DMS53 treated with DMSO at 0.1 percent for 48 hours (cell line): ENCODE results near the gene PCDHA11.
"Not testable (repeated sequence)": the region's sequence is repeated elsewhere in the genome, so short reads cannot be mapped to it uniquely, and the experiment has no call there.

ENCODE experiments used
- DNase-seq: peaks from one replicate; lab custom pipeline; 2025; ENCODE audit not compliant: unreplicated experiment; lab: John Stamatoyannopoulos, UW

Gene PCDHA11, protein sequence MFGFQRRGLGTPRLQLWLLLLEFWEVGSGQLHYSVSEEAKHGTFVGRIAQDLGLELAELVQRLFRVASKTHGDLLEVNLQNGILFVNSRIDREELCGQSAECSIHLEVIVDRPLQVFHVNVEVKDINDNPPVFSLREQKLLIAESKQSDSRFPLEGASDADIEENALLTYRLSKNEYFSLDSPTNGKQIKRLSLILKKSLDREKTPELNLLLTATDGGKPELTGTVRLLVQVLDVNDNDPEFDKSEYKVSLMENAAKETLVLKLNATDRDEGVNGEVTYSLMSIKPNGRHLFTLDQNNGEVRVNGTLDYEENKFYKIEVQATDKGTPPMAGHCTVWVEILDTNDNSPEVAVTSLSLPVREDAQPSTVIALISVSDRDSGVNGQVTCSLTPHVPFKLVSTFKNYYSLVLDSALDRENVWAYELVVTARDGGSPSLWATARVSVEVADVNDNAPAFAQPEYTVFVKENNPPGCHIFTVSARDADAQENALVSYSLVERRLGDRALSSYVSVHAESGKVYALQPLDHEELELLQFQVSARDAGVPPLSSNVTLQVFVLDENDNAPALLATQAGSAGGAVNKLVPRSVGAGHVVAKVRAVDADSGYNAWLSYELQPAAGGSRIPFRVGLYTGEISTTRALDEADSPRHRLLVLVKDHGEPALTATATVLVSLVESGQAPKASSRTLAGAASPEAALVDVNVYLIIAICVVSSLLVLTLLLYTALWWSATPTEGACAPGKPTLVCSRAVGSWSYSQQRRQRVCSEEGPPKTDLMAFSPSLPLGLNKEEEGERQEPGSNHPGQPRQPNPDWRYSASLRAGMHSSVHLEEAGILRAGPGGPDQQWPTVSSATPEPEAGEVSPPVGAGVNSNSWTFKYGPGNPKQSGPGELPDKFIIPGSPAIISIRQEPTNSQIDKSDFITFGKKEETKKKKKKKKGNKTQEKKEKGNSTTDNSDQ

GRCh38 chr5:140868721-140869554 is at the start of gene PCDHA11:
TSS of gene PCDHA11 (plus strand) at chr5:140868957. CDS start at chr5:140869104, 147 bp downstream.
- DNase-seq: peak; percentile 55

DNA sequence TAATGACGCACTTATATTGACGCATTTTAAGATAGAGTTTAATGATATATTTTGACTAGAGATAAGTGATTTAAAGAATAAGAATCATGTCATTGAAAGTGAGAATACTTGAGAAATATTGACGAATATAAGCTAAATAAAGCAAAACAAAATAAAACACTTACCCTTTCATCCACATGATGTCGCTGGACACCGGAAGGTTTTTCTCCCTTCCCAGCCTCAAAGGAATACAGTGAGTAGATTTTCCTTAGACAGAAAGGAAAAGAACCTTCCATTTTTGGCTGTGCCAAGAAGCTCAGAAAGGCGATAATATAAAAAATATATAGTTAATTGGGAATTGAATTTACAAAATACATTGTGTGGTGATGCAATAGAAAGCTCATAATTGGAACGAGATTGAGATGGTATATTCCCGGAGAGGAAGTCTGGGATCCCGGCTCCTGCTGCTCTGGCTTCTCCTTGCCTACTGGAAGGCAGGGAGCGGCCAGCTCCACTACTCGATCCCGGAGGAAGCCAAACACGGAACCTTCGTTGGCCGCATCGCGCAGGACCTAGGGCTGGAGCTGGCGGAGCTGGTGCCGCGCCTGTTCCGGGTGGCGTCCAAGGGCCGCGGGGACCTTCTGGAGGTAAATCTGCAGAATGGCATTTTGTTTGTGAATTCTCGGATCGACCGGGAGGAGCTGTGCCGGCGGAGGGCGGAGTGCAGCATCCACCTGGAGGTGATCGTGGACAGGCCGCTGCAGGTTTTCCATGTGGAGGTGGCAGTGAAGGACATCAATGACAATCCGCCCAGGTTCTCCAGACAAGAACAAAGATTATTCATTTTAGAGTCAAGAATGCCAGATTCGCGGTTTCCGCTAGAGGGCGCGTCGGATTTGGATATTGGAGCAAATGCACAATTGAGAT is 47.1 kb upstream of the PCDHA11 start, which contains the start of gene PCDHA5:
Gene PCDHA5 (plus strand): TSS at position 239 of the 906 bp plus-strand sequence.
- DNase-seq: peak; percentile 42

GRCh38 chr5:140822281-140822629 is 46.5 kb upstream of the PCDHA11 start:
- DNase-seq: no peak

DNA sequence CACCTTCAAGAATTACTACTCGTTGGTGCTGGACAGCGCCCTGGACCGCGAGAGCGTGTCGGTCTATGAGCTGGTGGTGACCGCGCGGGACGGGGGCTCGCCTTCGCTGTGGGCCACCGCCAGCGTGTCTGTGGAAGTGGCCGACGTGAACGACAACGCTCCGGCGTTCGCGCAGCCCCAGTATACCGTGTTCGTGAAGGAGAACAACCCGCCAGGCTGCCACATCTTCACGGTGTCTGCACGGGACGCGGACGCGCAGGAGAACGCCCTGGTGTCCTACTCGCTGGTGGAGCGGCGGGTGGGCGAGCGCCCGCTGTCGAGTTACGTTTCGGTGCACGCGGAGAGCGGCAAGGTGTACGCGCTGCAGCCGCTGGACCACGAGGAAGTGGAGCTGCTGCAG is 45.8 kb upstream of the PCDHA11 start:
- DNase-seq: not testable (repeated sequence)

DNA sequence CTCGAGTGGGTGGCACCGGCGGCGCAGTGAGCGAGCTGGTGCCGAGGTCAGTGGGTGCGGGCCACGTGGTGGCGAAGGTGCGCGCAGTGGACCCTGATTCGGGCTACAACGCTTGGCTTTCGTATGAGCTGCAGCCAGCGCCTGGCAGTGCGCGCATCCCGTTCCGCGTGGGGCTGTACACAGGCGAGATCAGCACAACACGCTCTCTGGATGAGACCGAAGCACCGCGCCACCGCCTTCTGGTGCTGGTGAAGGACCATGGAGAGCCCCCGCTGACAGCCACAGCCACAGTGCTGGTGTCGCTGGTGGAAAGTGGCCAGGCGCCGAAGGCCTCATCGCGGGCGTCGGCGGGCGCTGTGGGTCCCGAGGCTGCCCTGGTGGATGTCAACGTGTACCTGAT is 45.3 kb upstream of the PCDHA11 start:
- no peak for DNase-seq

GRCh38 chr5:140827704-140828361 is 40.9 kb upstream of the PCDHA11 start, which contains the start of gene PCDHA6:
TSS of gene PCDHA6 (plus strand) at chr5:140827960. CDS start at chr5:140828092, 132 bp downstream.
- DNase-seq: peak; percentile 38

- DNase-seq: no peak
These were observed 40.4 kb upstream of the PCDHA11 start for GRCh38 chr5:140828362-140828737.

DNA sequence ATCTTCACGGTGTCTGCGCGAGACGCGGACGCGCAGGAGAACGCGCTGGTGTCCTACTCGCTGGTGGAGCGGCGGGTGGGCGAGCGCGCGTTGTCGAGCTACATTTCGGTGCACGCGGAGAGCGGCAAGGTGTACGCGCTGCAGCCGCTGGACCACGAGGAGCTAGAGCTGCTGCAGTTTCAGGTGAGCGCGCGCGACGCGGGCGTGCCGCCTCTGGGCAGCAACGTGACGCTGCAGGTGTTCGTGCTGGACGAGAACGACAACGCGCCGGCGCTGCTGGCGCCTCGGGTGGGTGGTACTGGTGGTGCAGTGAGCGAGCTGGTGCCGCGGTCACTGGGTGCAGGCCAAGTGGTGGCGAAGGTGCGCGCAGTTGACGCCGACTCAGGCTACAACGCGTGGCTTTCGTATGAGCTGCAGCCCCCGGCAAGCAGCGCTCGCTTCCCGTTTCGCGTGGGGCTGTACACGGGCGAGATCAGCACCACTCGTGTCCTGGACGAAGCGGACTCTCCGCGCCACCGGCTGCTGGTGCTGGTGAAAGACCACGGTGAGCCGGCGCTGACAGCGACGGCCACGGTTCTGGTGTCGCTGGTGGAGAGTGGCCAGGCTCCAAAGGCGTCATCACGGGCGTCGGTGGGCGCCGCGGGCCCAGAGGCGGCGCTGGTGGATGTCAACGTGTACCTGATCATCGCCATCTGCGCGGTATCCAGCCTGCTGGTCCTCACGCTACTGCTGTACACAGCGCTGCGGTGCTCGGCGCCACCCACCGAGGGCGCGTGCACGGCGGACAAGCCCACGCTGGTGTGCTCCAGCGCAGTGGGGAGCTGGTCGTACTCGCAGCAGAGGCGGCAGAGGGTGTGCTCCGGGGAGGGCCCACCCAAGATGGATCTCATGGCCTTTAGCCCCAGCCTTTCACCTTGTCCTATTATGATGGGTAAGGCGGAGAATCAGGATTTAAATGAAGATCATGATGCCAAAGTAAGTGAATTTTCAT is 39.0 kb upstream of the PCDHA11 start:
- not testable (repeated sequence) for DNase-seq

GRCh38 chr5:140833993-140834392 is 34.8 kb upstream of the PCDHA11 start, which contains the start of gene PCDHA7:
TSS of gene PCDHA7 (plus strand) at chr5:140834269. CDS start at chr5:140834384, 115 bp downstream.
- DNase-seq: peak; percentile 39

GRCh38 chr5:140834439-140835008 is 34.2 kb upstream of the PCDHA11 start:
- DNase-seq: peak; percentile 22

DNA sequence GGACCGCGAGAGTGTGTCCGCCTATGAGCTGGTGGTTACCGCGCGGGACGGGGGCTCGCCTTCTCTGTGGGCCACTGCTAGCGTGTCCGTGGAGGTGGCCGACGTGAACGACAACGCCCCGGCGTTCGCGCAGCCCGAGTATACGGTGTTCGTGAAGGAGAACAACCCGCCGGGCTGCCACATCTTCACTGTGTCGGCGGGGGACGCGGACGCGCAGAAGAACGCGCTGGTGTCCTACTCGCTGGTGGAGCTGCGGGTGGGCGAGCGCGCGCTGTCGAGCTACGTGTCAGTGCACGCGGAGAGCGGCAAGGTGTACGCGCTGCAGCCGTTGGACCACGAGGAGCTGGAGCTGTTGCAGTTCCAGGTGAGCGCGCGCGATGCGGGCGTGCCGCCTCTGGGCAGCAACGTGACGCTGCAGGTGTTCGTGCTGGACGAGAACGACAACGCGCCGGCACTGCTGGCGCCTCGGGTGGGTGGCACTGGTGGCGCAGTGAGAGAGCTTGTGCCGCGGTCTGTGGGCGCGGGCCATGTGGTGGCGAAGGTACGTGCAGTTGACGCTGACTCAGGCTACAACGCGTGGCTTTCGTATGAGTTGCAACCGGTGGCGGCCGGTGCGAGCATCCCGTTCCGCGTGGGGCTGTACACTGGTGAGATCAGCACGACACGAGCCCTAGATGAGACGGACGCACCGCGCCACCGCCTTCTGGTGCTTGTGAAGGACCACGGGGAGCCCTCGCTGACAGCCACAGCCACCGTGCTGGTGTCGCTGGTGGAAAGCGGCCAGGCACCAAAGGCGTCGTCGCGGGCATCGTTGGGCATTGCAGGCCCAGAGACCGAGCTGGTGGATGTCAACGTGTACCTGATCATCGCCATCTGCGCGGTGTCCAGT is 32.9 kb upstream of the PCDHA11 start:
- DNase-seq: no peak

- peak; percentile 70 for DNase-seq
These were observed 27.5 kb upstream of the PCDHA11 start, which contains the start of gene PCDHA8 for GRCh38 chr5:140840978-140841962. TSS of gene PCDHA8 (plus strand) at chr5:140841187. CDS start at chr5:140841322, 135 bp downstream.

DNA sequence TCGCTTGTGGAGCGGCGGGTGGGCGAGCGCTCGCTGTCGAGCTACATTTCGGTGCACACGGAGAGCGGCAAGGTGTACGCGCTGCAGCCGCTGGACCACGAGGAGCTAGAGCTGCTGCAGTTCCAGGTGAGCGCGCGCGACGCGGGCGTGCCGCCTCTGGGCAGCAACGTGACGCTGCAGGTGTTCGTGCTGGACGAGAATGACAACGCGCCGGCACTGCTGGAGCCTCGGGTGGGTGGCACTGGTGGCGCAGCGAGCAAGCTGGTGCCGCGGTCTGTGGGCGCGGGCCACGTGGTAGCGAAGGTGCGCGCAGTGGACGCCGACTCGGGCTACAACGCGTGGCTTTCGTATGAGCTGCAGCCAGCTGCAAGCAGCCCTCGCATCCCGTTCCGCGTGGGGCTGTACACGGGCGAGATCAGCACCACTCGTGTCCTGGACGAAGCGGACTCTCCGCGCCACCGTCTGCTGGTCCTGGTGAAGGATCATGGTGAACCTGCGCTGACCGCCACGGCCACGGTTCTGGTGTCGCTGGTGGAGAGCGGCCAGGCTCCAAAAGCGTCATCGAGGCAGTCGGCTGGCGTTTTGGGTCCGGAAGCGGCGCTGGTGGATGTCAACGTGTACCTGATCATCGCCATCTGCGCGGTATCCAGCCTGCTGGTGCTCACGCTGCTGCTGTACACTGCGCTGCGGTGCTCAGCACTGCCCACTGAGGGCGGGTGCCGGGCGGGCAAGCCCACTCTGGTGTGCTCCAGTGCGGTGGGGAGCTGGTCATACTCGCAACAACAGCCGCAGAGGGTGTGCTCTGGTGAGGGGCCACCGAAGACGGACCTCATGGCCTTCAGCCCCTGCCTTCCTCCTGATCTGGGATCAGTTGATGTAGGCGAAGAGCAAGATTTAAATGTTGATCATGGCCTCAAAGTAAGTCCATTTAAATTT is 25.7 kb upstream of the PCDHA11 start:
- no peak for DNase-seq
